ENCODE measurements around the gene LRRC47. TPM values are rescaled to one million over a fixed set of nuclear protein-coding genes. Genes with fewer than 3 reads are reported as not detected.

LRRC47 gene
- polyA plus RNA-seq, 1 of the 3 experiments (the other 2 are of a cell fraction): 34.6 TPM

DNA sequence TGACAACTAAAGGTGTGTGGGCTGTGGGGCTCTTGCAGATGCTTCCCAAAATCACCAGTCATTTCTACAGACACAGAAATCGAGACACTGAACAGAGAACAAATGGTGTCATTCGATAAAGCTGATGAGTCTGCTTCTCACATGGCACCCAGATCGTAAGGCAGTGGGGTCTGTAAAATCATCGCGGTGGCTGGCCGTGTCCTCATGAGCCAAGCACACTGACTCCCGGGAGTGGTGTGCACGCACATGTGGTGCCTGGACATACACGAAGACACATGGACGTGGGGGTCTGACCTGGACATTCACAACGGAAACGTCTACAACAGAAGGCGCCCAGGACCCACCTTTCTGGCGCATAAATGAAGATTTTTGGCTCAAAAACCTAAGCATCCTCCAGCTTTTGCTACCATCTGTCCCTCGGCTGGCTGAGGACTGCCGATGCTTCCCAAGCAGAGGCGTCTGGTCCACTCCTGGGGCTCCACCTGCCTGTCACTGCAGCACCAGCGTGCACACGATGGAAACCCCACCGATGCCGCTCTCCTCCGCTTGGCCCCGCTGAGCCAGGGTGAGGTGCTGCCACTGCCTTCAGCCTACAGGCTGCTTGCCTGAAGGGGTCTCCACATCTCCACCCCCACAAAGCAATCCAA is 16.9 kb downstream of the LRRC47 start:
- TF ChIP-seq RFX5 (IDR thresholded peaks at IDR 0.05; ENCODE audit: low read length) (no peak), RXRA (IDR thresholded peaks at IDR 0.05; ENCODE audit: borderline replicate concordance, low read depth) (no peak), SMC3 (IDR thresholded peaks at IDR 0.05; ENCODE audit: low read depth, low read length) (no peak), MXI1 (IDR thresholded peaks at IDR 0.05; ENCODE audit: low read depth, low read length) (no peak)
- TF ChIP-seq, protein P1, sequence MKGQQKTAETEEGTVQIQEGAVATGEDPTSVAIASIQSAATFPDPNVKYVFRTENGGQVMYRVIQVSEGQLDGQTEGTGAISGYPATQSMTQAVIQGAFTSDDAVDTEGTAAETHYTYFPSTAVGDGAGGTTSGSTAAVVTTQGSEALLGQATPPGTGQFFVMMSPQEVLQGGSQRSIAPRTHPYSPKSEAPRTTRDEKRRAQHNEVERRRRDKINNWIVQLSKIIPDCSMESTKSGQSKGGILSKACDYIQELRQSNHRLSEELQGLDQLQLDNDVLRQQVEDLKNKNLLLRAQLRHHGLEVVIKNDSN (IDR thresholded peaks at IDR 0.05; ENCODE audit: borderline replicate concordance, low read depth): no peak
- Histone ChIP-seq H3F3A (replicated peaks; ENCODE audit: insufficient read depth) (no peaks in the 10 kb centered on the region), H3K79me2 (ENCODE audit: insufficient read depth) (no peaks in the 10 kb centered on the region), H3K4me2 (no peak overlapping the region), H3K9me3 (no peaks in the 10 kb centered on the region), H3K4me3 (ENCODE audit: low read depth in 2 of 2, low read length in 1 of 2) (no peak overlapping the region), H3K27ac (ENCODE audit: low read depth in 2 of 2, low read length in 1 of 2) (no peak overlapping the region; a peak in 1 of 4 replicates), H2AFZ (ENCODE audit: low read depth) (no peak overlapping the region), H3K9me2 (no peaks in the 10 kb centered on the region), H4K20me1 (ENCODE audit: insufficient read depth) (no peaks in the 10 kb centered on the region), H3K4me1 (ENCODE audit: control insufficient read depth in 1 of 2, insufficient read depth in 2 of 2, low read depth in 1 of 2, low read length in 1 of 2) (peaks cover 0 to 45% of the 10 kb centered on the region in 2 experiments; a peak in 1 of 4 replicates), H3K27me3 (ENCODE audit: insufficient read depth) (no peaks in the 10 kb centered on the region), H3K36me3 (replicated peaks in 1 of 2; ENCODE audit: control insufficient read depth in 1 of 2, insufficient read depth in 2 of 2, low read length in 1 of 2) (peaks cover 8 to 45% of the 10 kb centered on the region in 2 experiments), H3K9ac (no peak overlapping the region)
- POLR2A ChIA-PET: no interaction called here
- CTCF ChIA-PET: interaction anchor here (1.0 kb wide), 2 partner anchors 11 to 55 kb away, joined by 3 to 5 read pairs; no protein-coding TSS in a partner anchor
- no peak for DNase-seq
- 94% methylated on average over 14 of the region's 23 CpGs for WGBS (ENCODE audit: low lambda C conversion rate)

DNA sequence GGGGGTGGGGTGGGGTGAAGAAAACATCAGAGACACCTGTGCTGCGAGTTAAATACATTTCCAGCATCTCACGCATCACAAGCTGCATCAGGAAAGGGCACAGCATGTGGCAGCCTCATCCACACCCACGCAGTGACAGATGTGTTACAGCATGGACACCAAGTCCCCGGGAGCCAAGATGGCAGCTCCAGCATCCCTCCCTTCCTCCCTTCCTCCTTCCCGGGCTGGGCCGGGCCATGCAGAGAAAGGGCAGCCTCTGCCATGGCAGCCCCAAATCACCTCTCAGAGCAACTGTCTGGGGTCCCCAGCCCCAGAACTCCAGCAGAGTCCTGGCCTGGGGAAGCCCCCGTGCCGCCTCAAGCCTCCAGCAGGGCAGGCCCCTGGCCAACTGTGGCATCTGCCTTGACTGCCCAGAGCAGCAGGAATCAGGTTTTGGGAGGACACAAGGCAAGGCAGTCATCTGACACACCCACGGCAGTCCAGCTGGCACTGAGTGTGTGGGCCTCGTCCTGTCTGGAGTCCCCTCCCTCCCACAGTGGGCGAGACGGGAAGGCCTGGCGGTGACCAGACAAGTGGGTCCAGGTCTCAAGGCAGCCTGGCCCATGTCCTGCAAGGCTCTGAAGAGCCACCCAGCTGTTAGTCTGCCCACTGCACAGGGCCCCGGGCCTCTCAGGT is 17.6 kb downstream of the LRRC47 start:
- Histone ChIP-seq H3K9ac (no peak overlapping the region), H2AFZ (ENCODE audit: low read depth) (no peak overlapping the region), H3K36me3 (replicated peaks in 1 of 2; ENCODE audit: control insufficient read depth in 1 of 2, insufficient read depth in 2 of 2, low read length in 1 of 2) (peaks cover 8 to 38% of the 10 kb centered on the region in 2 experiments), H4K20me1 (ENCODE audit: insufficient read depth) (no peaks in the 10 kb centered on the region), H3K9me2 (no peaks in the 10 kb centered on the region), H3K27me3 (ENCODE audit: insufficient read depth) (no peaks in the 10 kb centered on the region), H3K4me3 (ENCODE audit: low read depth in 2 of 2, low read length in 1 of 2) (no peak overlapping the region), H3K9me3 (no peaks in the 10 kb centered on the region), H3F3A (replicated peaks; ENCODE audit: insufficient read depth) (no peaks in the 10 kb centered on the region), H3K27ac (ENCODE audit: low read depth in 2 of 2, low read length in 1 of 2) (no peak overlapping the region; a peak in 1 of 4 replicates), H3K79me2 (ENCODE audit: insufficient read depth) (no peaks in the 10 kb centered on the region), H3K4me2 (no peak overlapping the region), H3K4me1 (ENCODE audit: control insufficient read depth in 1 of 2, insufficient read depth in 2 of 2, low read depth in 1 of 2, low read length in 1 of 2) (peaks cover 0 to 51% of the 10 kb centered on the region in 2 experiments; a peak in 1 of 4 replicates)
- TF ChIP-seq EP300 (IDR thresholded peaks at IDR 0.05; ENCODE audit: borderline replicate concordance in 1 of 2, low read depth in 1 of 2, low read length in 1 of 2): no peak
- no peak for TF ChIP-seq RCOR1 (IDR thresholded peaks at IDR 0.05; ENCODE audit: low read length)
- no peak for TF ChIP-seq TAF1 (IDR thresholded peaks at IDR 0.05; ENCODE audit: borderline replicate concordance, low read depth, low read length)
- TF ChIP-seq SMC3 (IDR thresholded peaks at IDR 0.05; ENCODE audit: low read depth, low read length): no peak
- no peak for TF ChIP-seq FOSL2 (IDR thresholded peaks at IDR 0.05; ENCODE audit: borderline replicate concordance, low read depth)
- TF ChIP-seq, protein P1 (IDR thresholded peaks at IDR 0.05; ENCODE audit: borderline replicate concordance, low read depth): no peak
- no peak for TF ChIP-seq RXRA (IDR thresholded peaks at IDR 0.05; ENCODE audit: borderline replicate concordance, low read depth)
- no peak for TF ChIP-seq RAD21 (IDR thresholded peaks at IDR 0.05; ENCODE audit: low read length)
- no peak for TF ChIP-seq CHD2 (IDR thresholded peaks at IDR 0.05; ENCODE audit: low read length, partially characterized antibody)
- TF ChIP-seq TCF12 (IDR thresholded peaks at IDR 0.05): no peak
- TF ChIP-seq RFX5 (IDR thresholded peaks at IDR 0.05; ENCODE audit: low read length): no peak
- no peak for TF ChIP-seq EZH2phosphoT487 (IDR thresholded peaks at IDR 0.05; ENCODE audit: borderline replicate concordance, low read depth)
- TF ChIP-seq, protein P2, sequence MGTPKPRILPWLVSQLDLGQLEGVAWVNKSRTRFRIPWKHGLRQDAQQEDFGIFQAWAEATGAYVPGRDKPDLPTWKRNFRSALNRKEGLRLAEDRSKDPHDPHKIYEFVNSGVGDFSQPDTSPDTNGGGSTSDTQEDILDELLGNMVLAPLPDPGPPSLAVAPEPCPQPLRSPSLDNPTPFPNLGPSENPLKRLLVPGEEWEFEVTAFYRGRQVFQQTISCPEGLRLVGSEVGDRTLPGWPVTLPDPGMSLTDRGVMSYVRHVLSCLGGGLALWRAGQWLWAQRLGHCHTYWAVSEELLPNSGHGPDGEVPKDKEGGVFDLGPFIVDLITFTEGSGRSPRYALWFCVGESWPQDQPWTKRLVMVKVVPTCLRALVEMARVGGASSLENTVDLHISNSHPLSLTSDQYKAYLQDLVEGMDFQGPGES (IDR thresholded peaks at IDR 0.05; ENCODE audit: low read depth, low read length): no peak
- TF ChIP-seq NRF1 (IDR thresholded peaks at IDR 0.05; ENCODE audit: low read depth, low read length): no peak
- TF ChIP-seq POLR2AphosphoS5 (IDR thresholded peaks at IDR 0.05; ENCODE audit: low read depth, low read length): no peak
- TF ChIP-seq, protein P3, sequence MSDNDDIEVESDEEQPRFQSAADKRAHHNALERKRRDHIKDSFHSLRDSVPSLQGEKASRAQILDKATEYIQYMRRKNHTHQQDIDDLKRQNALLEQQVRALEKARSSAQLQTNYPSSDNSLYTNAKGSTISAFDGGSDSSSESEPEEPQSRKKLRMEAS (IDR thresholded peaks at IDR 0.05; ENCODE audit: low read depth): no peak
- no peak for TF ChIP-seq GATA2 (CRISPR knock-in tag; IDR thresholded peaks at IDR 0.05)
- CTCF ChIA-PET: interaction anchor here (1.0 kb wide), 2 partner anchors 10 to 54 kb away, joined by 3 to 5 read pairs; no protein-coding TSS in a partner anchor
- WGBS (ENCODE audit: low lambda C conversion rate): 50% methylated on average over 2 of the region's 14 CpGs
- POLR2A ChIA-PET: no interaction called here
- no peak for DNase-seq

Data from SK-N-SH (cell line).